NOMO-1 treated with DMSO at 0.1 percent for 48 hours (cell line): ENCODE results near the gene CYP27B1.

Experiments
- DNase-seq: peaks from one replicate; lab custom pipeline; 2025; ENCODE audit not compliant: unreplicated experiment; lab: John Stamatoyannopoulos, UW

CYP27B1 gene, protein sequence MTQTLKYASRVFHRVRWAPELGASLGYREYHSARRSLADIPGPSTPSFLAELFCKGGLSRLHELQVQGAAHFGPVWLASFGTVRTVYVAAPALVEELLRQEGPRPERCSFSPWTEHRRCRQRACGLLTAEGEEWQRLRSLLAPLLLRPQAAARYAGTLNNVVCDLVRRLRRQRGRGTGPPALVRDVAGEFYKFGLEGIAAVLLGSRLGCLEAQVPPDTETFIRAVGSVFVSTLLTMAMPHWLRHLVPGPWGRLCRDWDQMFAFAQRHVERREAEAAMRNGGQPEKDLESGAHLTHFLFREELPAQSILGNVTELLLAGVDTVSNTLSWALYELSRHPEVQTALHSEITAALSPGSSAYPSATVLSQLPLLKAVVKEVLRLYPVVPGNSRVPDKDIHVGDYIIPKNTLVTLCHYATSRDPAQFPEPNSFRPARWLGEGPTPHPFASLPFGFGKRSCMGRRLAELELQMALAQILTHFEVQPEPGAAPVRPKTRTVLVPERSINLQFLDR

DNA sequence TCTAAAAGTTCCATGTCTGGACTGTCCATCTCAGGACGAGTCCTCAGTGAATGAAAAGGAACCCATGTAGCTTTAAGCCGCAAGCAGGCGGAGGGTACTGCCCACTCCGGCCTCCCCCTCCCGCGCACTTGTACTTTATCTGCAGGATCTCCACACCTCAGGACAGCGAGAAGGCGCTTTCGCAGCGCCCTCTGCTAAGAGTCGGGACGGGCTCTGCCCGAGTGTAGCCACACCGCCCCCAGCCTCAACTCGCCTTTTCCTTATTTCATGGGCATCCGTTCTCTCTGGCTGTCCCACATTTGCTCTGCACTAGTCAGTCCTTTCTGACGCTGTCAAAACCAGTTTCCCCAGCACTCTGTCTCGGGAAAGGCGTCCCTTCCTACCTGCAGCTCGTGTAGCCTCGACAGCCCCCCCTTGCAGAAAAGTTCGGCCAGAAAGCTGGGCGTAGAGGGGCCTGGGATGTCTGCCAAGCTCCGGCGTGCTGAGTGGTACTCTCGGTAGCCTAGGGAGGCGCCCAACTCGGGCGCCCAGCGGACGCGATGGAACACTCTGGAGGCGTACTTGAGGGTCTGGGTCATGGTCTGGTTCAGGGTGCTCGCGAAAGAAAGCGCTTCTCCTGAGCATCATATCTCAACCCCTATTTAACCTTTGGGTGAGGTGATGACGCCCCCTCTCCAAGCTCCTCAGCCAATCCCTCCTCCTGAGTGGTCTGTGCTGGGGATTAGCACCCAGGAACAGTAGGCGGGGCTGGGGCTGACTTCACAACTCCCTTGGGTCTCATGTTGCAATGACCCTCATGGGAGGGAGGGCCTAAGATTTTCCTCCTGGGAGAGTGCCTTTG lies at the start of gene CYP27B1:
TSS of gene CYP27B1 (minus strand) at position 615 of the 841 bp plus-strand sequence. CDS start at position 578, 37 bp downstream.
- no peak for DNase-seq

DNA sequence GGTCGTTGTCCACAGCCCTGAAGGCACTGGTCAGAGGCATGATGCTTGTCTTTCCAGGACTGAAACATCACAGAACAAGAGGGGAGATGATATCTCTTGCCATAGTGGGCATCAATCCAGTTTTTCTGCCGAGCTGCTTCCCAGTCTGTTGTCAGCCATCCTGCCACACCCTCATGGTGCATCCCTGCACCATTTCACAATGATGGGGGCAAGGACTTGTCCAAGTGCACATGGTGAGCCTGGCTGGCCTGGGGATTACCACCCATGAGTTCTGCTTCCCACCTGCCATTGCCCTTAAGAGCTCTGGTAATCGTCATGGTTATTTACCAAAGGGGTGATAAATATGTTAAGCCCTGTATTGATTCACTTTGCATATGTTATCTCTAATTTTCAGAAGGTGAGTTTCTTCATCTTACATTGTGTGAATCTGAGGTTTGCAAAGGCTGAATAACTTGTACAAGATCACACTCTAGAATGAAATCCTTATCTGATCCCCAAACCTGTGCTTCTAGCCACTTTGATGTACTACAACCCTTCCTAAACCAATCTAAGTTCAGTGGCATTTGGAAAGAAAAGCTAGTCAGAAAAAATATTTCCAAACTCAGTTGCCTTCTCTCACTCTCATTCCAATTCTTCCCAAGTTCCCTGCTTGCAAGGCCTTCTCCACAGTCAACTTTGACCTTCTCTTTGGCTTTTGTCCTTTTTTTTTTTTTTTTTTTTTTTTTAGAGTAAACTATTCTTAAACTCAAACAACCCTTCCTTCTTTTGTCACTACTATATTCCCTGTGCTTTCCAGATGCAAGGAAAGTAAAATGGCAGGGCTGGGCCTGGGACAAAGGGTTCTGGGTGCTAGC lies 49.4 kb upstream of the CYP27B1 start:
- DNase-seq: no peak

DNA sequence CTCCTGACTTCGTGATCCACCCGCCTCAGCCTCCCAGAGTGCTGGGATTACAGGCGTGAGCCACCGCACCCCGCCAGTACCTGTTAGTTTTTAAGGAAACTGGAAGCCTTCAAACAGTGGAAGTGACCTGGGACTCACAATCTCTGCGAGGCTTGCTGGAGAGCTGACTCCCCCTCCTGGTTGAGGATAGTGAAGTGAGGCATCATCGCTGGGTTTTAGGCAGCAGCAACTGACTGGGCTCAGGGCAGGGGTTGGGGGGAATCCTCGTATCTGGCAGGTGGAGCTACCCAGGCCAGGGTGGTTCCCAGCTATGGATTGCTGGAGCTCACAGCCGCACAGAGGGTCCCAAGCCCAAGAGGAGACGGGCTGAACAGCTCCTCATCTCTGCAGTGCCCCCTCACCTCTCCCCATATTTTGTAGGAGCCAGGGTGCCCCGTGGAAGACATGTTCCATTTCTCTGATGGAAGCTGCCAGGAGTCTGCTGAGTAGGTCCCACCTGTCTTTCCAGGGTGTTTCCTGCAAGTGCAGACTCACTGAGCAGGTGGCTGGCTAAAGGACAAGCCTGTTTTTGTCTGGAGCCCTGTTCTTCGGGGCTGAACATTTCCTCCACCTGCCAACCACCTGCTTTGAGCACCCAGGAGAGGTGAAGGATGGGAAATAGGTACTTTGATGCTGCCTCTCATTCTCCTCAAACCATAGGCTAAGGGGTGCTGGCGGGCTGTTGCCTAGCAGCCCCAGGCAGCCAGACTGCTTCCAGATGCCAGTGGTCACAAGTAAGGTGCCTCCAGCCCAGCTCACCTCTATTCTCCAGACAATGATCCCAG lies 48.5 kb upstream of the CYP27B1 start:
- DNase-seq: no peak

DNA sequence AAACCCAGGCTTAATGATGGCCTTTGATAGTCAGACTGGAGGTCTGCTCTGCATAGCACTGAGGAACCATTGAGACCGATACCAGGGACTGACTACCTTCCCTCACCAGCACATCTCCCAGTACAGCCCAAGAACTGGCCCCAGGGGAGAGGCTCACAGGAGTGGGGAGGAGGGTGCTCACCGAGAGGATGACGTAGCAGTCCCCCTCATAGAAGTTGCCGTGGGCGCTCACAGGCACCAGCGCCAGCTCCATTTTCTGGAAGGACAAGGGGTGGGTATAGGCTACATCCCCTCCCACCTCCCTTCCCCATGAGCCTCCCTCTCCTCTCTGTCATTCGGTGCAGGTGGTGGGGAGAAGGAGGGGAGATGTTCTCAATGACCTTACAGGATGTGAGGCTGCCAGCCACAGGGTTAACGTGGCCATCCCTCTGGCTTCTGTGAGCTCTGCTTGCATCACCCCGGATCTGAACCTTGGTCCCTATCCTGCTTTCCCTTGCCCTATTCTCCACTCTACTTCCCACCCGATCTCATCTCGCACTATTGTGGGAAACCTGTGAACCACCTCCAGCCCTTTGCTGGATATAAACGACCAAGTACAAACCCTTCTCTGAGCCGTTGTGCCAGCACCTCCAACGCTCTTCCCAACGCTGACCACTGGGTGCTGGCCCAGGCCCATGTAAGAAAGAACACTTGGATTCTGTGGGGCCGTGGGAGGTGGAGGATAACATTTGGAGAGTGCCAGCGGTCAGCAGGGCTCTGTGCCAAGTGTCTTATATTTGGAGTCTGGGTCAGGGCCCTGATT lies 47.3 kb upstream of the CYP27B1 start:
- no peak for DNase-seq

DNA sequence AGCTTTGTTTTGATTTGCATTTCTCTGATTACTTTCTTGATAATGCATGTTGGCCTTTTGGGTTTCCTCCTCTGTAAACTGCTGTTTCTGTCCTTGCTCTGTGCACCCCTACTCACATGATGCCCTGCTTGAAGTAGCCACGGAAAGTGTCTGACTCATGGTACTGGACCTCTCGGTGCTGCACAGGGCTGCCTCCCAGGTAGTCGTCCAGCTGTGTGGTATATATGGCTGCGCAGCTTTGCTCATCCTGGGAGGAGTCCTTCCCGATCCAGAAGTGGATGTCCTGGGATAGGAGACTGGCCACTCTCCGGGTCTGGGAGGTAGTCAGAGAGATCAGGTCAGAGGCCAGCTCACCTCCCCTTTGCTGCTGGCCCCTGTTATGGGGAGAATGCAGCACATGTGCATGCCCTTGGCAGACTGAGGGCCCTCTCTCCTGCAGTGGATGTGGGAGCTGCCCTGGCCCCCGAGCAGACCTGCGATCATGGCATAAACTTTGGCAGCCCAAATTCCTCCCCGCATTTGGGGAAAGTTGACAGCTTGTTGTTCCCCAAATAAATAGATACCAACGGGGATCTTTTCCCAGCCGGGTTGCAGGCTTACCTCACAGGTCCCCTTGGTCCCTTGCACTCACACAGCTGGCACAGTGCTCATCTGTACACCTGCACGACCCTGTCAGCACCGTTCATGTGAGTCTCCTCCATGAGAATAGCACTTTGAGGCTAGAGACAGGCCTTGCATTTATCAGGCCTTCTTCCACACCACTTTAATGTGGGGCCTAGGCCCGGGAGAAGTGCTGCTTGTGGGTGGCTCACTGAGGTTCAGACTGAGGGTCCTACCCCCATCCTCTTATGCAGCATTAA lies 46.5 kb upstream of the CYP27B1 start:
- no peak for DNase-seq

DNA sequence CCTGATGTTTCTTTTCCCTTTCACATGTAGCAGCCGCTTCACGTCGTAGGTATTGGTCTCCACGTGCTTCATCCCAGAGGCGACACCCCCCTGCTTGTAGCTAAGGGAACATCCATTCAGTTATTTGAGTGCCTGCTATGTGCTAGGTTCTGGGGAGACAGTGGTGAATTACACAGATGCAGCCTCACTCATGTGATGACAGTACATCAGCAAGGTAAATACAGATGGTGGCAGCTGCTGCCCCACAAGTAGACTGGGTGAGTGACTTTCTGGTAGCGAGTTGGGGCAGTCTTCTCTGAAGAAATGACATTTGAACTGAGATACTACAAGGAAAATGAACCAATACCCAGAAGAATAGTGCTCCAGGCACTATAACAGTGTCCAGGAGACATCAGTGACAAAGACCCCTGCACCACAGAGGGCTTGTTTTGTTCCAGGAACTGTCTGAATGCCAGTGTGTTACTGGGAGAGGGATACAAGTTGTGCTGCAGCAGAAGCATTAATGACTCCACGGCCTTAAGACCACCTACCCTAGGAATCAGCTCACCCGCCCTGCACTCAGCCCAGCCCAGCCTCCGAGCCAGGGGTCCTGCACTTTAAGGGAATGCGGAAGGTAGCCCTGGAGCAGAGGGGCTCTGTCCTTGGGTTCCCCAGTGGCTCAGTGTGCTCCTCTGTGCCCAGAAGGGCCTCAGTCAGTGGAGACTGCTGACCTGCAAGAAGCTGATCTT lies 44.3 kb upstream of the CYP27B1 start:
- no peak for DNase-seq

DNA sequence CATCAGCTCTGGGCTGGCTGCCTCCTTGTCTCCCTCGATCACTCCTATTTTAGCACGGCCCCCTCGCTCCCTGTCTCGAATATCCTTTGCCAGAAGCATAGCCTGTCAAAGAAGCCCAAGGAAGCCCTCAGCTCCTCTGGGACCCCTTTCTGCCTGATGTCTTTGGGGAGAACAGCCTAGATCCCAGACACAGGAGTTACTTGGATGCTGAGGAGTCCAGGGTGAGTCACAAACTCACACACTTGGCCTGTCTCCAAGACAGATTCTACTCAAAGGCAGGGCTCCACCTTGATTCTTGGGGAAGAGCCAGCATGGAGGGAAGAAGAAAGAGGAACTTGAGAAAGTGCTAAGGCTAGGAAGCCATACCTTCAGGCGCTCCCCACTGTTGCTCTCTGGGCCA lies 43.6 kb upstream of the CYP27B1 start:
- DNase-seq: no peak

DNA sequence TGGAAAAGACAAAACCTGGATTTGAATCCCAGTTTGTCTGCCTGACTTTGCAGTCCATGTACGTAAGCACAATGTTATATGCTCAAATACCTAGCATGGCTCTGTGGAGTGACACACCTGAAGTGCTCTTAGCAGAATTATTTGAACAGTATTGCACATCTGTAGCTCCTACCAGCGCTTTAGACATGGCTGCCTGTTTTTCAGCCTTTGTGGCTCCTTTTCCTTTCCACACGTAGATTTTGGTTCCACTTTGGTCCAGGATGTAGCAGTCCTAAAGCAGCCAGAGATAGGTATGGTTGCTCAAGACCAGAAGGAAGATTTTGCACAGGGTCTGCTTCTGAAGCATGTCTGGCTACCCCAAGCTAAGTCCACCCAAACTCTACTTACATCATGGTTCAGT lies 42.5 kb upstream of the CYP27B1 start:
- DNase-seq: no peak

DNA sequence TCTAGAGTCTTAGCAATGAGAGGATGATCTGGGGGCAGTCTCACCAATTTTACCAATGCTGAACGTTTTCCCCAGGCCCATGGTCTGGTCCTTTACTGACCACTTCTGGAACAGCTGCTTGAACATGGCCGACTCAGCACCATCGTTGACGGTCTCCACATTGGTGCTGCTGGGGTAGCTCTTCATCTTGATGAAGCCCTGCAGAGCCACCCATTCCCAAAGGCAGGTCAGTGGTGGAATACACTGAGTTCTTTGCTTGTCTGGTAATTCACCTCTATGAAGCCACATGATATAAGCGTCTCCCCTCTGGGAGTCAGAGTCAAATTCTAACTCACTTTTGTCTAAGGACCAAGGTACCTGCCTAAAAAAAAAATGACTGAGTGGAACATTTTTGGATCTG lies 41.5 kb upstream of the CYP27B1 start:
- DNase-seq: no peak

DNA sequence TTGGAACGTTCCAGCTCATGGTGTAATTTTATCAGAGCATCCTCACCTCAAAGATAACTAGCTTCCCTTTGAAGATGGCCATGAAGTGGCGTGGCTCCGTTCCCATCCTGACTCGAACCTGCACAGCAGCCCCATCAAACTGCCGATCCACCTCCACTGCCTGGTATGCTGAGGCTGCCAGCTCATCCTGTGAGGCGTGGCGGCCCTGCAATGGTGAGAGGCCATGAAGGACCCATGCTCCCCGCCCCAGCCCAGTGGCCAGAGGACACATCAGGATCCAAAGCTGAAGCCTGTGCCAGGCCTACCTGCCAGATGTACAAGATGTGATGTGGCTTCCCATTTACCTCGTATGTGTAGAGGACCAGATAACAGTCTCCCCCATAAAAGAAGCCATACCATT lies 40.4 kb upstream of the CYP27B1 start:
- no peak for DNase-seq

DNA sequence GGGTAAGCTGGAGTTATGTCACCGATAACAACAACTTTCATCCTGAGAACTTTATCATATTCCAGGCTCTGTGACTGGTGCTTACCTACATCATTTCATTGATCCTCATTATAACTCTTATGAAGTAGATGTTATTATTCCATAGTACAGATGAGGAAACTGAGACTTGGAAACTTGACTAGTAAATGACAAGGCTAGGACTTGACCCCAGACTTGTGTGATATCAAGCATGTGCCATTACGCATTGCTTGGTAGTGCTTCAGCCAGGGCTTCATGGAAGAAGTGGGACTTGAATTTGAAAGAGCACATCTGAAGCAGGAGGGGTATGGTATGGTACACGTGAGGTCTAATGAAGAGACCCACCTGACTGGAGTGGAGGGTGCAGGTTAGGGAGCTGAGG lies 39.8 kb upstream of the CYP27B1 start:
- DNase-seq: no peak

DNA sequence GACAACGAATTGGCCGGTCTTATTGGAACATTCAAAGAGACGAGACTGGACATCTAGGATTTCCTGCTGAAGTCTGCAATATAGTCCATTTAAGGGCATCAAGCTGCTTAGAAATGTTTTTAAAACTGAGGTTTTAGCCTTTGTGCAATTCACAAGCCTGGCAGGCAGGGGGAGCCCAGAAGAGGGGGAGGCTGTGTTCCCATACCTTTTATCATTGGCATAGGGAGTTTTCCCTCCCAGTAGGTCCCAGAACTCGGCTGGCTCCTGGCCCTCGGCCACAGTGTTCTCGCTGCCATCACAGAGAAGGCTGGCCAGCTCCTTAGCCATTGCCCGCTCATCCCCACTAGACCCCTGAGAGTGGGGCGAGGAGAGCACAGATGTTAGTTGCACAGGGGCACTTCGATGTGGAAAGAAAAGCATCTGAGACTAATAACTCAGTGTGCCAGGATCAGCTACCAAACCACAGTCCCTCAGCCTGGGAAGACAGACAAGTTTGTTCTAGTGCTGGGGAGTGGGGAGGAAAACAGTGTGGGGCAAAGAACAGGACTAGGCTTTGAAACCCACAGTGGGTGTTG lies 36.5 kb upstream of the CYP27B1 start:
- no peak for DNase-seq

DNA sequence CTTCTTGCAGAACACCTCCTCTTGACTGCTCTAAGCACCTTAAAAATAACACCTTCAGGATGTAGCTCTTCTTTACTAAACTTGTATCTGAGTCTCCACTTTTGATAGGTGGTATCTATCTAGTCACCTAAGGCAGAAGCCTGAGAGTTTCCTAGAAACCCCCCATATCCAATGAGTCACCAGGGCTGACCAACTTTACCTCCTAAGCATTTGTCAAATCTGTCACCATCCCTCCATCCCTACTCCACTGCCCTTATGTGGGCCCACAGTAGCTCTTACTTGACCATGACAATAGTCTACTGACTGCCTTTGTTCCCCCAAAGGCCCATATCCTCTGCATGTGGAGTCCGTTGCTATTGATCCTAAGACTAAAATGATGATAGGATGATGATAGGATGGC lies 35.7 kb upstream of the CYP27B1 start:
- no peak for DNase-seq

DNA sequence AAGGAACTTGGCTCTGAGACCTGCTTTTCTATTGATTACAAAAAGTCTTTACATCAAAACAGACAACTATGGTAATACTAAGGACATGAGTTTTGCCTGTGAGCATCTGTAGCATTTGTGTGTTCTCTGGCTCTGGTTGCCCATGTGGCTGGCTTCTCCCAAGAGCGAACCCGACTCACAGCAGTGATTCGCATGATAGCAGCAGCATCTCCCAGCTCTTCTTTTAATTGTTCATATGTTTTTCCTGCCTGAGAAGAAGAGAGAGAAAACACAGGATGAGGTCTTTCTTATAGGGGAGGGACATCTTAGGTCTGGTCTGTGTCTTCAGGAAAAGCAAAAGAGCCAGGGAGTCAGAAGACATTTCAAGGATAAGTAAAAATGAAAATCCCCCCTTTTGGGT lies 34.1 kb upstream of the CYP27B1 start:
- DNase-seq: no peak

DNA sequence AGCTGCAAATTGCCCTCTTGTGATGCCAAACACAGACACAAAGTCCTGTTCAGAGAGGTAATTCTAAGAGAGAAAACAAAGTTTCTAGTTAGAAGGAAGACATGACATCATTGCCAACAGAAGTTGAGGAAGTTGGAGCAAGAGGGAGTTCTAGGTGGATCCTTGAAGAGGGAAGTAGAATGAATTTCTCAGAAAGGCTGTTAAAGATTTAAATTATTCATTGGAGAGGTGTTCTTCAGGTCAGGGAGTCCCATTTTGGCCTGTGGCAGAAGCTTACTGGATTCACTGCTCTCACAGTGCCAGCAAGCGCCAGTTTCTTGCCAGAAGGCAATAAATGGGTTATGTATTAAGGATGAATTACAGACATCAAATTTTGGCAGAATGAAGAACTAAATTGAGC lies 31.1 kb upstream of the CYP27B1 start:
- DNase-seq: peak; percentile 37

DNA sequence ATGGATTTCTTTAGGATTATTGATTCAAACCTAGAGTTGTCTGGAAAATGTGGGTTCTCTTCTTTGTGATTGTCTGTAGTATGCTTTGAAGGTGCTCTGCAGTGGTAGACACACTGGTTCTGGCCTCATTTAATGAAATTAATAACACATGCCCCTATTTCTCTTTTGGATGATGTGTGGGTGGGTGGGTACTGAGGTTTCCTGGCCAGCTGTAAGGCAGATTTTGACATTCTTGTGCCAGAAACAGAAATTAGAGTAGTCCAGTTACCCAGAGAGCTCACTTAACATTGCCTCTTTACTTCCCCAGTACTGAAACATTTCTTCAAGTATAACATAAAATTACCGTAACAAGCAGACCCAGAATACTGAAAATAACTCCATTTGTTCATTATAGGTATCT lies 30.1 kb upstream of the CYP27B1 start:
- no peak for DNase-seq

DNA sequence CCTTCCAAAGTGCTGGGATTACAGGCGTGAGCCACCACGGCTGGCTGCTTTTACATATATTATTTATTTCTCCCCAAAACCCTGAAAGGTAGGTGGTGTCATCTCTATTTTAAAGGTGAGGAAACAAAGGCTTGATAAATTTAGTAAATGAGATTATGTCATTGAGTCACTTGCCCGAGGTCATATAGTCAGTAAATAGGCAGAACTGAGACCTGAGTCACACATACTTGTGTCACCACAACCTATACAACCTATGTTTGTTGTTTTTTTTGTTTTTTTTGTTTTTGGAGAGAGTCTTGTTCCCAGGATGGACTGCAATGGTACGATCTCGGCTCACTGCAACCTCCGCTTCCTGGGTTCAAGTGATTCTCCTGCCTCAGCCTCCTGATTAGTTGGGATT lies 28.5 kb upstream of the CYP27B1 start:
- no peak for DNase-seq

DNA sequence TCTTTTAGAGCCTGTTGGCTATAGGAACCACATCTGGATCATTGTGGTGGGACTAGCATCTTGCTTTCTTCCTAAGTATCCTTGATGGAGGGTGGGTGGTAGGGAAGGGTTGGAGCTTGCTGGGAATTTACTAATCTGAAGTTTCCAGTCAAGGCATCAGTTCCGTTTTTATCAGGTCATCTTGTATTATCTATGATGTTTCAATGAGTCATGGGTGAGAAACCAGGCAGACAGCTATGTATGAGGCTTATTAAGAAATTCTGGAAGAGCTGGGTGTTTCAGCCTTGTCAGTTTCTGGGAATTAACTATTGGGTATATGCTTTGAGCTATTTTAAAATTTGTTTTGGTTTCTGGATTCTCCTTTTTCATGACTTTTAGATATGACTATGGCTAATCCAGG lies 27.0 kb upstream of the CYP27B1 start:
- no peak for DNase-seq
